ENCODE measurements around the gene MYL12A. TPM values are rescaled to one million over a fixed set of nuclear protein-coding genes. Genes with fewer than 3 reads are reported as not detected.

Gene MYL12A
- total and polyA plus RNA-seq, 2 experiments from 2014 or later = 206 to 502 TPM

- peaks cover 12% of the 10 kb centered on the region for H3K4me1 ChIP-seq (ENCODE audit: insufficient read depth)
- H3F3A ChIP-seq (replicated peaks; ENCODE audit: low read depth) = no peaks in the 10 kb centered on the region
- Mint-ChIP-seq H3K4me3 (no peak overlapping the region), H3K36me3 (ENCODE audit: low read depth) (0 out of 3 replicates have a peak, but pooled peaks cover 3% of the 10 kb centered on the region), H3K27me3 (ENCODE audit: insufficient read depth, low read depth, poor library complexity) (peaks cover 4% of the 10 kb centered on the region), H3K9me3 (no peaks in the 10 kb centered on the region), H3K4me1 (peaks cover 40% of the 10 kb centered on the region), H3K27ac (no peak overlapping the region)
- H4K20me1 ChIP-seq (replicated peaks; ENCODE audit: insufficient read depth) = peaks cover 45% of the 10 kb centered on the region
- no peaks in the 10 kb centered on the region for H3K27me3 ChIP-seq (ENCODE audit: insufficient read depth)
- peaks cover 100% of the 10 kb centered on the region for H3K79me2 ChIP-seq (replicated peaks; ENCODE audit: insufficient read depth)
- no peak overlapping the region for H3K27ac ChIP-seq (ENCODE audit: low read depth)
- TF ChIP-seq REST (IDR thresholded peaks at IDR 0.05; ENCODE audit: unreplicated experiment) = no peak
- TF ChIP-seq EZH2phosphoT487 (IDR thresholded peaks at IDR 0.05; ENCODE audit: unreplicated experiment) = no peak
- no peak for TF ChIP-seq STAT1 (IDR thresholded peaks at IDR 0.05; ENCODE audit: unreplicated experiment)
- TF ChIP-seq ZNF331 (CRISPR knock-in tag; IDR thresholded peaks at IDR 0.05; ENCODE audit: low read depth) = no peak
- TF ChIP-seq ZNF462 (CRISPR knock-in tag; IDR thresholded peaks at IDR 0.05) = no peak
- no peak for TF ChIP-seq EZH2 (IDR thresholded peaks at IDR 0.05; ENCODE audit: low read depth, unreplicated experiment)
- no peak for TF ChIP-seq CTCF (conservative IDR thresholded peaks at IDR 0.05; ENCODE audit: low read depth in 2 of 2)
- TF ChIP-seq NANOG (IDR thresholded peaks at IDR 0.05; ENCODE audit: borderline replicate concordance) = no peak
- TF ChIP-seq CREB1 (CRISPR knock-in tag; IDR thresholded peaks at IDR 0.05; ENCODE audit: low read depth) = no peak
- TF ChIP-seq POLR2AphosphoS5 (IDR thresholded peaks at IDR 0.05; ENCODE audit: low read depth) = no peak
- TF ChIP-seq ETS1 (IDR thresholded peaks at IDR 0.05) = no peak
- no peak overlapping the region for H3K4me2 ChIP-seq
- H2AFZ ChIP-seq = no peak overlapping the region
- no peaks in the 10 kb centered on the region for H3K9me2 ChIP-seq (ENCODE audit: insufficient read depth)
- ATAC-seq (no peak), DNase-seq (ENCODE audit: low spot score) (no peak)
- H3K4me3 ChIP-seq = no peak overlapping the region
- peaks cover 4% of the 10 kb centered on the region; the same call in 1 of the 2 replicates for H3K36me3 ChIP-seq (ENCODE audit: insufficient read depth)
Observed at GRCh38 chr18:3268306-3268705, 20.7 kb downstream of the MYL12A start.
